Kidney (tissue), 14 donors: ENCODE data around the gene ZBTB21. TPM values are rescaled to one million over a fixed set of nuclear protein-coding genes. Genes with fewer than 3 reads are reported as not detected.

Source experiments
- DNase-seq, 5 donors: peaks; one replicate each; pipeline ENCODE4 v3.0.0-alpha.2; 2013 to 2020
- FAIRE-seq: peaks from 2 replicates; lab custom pipeline; 2012; peaks lifted over from hg19 to GRCh38; lab: Jason Lieb, UNC
- H3K27ac ChIP-seq, 2 donors: one replicate each; pipeline ENCODE4 v1.7.0; 2013; ENCODE audit warnings: low read depth in 2 of 2, low read length in 2 of 2, inconsistent platforms in 1 of 2
- H3K27me3 ChIP-seq: one replicate; pipeline ENCODE4 v1.7.1; 2013; ENCODE audit warnings: low read length, inconsistent platforms; ENCODE audit not compliant: control insufficient read depth, insufficient read depth
- H3K36me3 ChIP-seq, 3 donors: one replicate each; pipeline versions ENCODE4 v1.7.0 to v1.7.1; 2013; ENCODE audit warnings: low read length in 3 of 3, control low read depth in 1 of 3, inconsistent platforms in 1 of 3; ENCODE audit not compliant: insufficient read depth in 3 of 3, control insufficient read depth in 2 of 3
- H3K4me1 ChIP-seq, 3 donors: one replicate each; pipeline versions ENCODE4 v1.7.0 to v1.7.1; 2013; ENCODE audit warnings: low read length in 3 of 3, inconsistent platforms in 1 of 3, low read depth in 1 of 3; ENCODE audit not compliant: control insufficient read depth in 2 of 3, insufficient read depth in 2 of 3
- H3K4me3 ChIP-seq, 3 donors: one replicate each; pipeline versions ENCODE4 v1.7.0 to v1.8.1; 2013; ENCODE audit warnings: low read length in 3 of 3, control low read depth in 1 of 3, inconsistent platforms in 1 of 3
- H3K9ac ChIP-seq, 3 donors: one replicate each; pipeline versions ENCODE4 v1.7.0 to v1.7.1; 2013; ENCODE audit warnings: low read length in 3 of 3, control low read depth in 1 of 3, inconsistent platforms in 1 of 3
- H3K9me3 ChIP-seq, 3 donors: one replicate each; pipeline versions ENCODE4 v1.7.0 to v1.7.1; 2013; ENCODE audit warnings: low read length in 3 of 3, control low read depth in 1 of 3, inconsistent platforms in 1 of 3; ENCODE audit not compliant: control insufficient read depth in 2 of 3, insufficient read depth in 1 of 3
- CTCF ChIP-seq: IDR thresholded peaks from 3 replicates; pipeline ENCODE4 v1.5.1; 2012; ENCODE audit warnings: mild to moderate bottlenecking, moderate library complexity, borderline replicate concordance; ENCODE audit not compliant: insufficient read depth; ENCODE audit errors: extremely low read depth
- intact Hi-C: fragments of 100-400 bp; cut with DNase I; formaldehyde crosslinking; loops from one replicate; pipeline ENCODE4 v1.11.1; 2022
- polyA plus RNA-seq: library from polyadenylated mRNA; stranded (reverse); fragments of 350-450 nt; fragmentation: Illumina TruSeq; extraction: RNeasy Lipid Tissue Mini Kit (QIAGEN cat#74804); gene quantifications from one replicate; pipeline ENCODE4 v1.2.3, GENCODE V29; 2014; ENCODE audit warnings: low read depth, low replicate concordance; ENCODE audit not compliant: insufficient read depth
- total RNA-seq: library from RNA; stranded (reverse); fragmentation: NEBNext Ultra II Directional; extraction: Animal tissue kit (Norgen Biotek cat#: 25700); gene quantifications from one replicate; pipeline ENCODE4 v1.2.1, GENCODE V29; 2021
- donor health status: control.
- donor health status: control.
- donor health status: control.
- donor health status: control.
- donor health status: control.
- donor health status: DM: yes; HTN: yes; CAD: no.
- donor health status: Normal renal cell carcinoma (clear cell type).

The ZBTB21 gene
- total and polyA plus RNA-seq, 2 donors from 2014 or later, result 2.3 to 16.0 TPM

GRCh38 chr21:41974752-41975053 is 35.5 kb downstream of the ZBTB21 start:
- intact Hi-C loops, result no loop called here
- TF ChIP-seq CTCF, result no peak
- H3K4me1 ChIP-seq, result no peaks in the 10 kb centered on the region
- H3K27me3 ChIP-seq, result no peaks in the 10 kb centered on the region
- no peaks in the 10 kb centered on the region for H3K36me3 ChIP-seq
- H3K27ac ChIP-seq, result no peak overlapping the region
- DNase-seq (no peak), FAIRE-seq (no peak)
- H3K9me3 ChIP-seq, result peaks cover 0 to 4% (median 0%) of the 10 kb centered on the region in 3 donors
- H3K9ac ChIP-seq, result no peak overlapping the region
- no peak overlapping the region for H3K4me3 ChIP-seq

- Histone ChIP-seq H3K27me3 (no peaks in the 10 kb centered on the region), H3K4me1 (no peaks in the 10 kb centered on the region), H3K27ac (no peak overlapping the region), H3K36me3 (no peaks in the 10 kb centered on the region), H3K4me3 (no peak overlapping the region), H3K9ac (no peak overlapping the region), H3K9me3 (no peaks in the 10 kb centered on the region)
- DNase-seq, result peak in 2 of 5 donors; percentile 59 to 73
- TF ChIP-seq CTCF, result no peak
- FAIRE-seq, result no peak
- intact Hi-C loops, result no loop called here
These were observed 36.1 kb downstream of the ZBTB21 start for GRCh38 chr21:41973861-41974751.

DNA sequence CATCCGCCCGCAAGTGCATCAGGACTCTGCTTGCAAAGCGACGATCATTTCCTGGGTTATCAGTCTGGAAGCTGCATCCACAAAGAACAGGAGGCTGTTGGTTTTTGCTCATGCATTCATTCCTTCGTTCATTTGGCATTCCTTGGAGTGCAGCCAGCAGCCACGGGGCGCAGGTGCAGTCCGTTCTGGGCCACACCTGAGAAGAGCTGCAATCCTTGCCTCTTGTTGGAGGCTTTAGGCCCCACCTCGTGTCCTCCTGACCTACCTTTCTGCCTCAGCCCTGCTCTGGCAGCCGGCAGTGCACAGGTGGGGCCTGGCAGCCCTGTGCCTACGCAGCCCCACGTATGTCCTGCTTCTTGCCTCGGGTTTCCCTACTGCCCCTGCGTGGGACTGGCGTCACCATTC is 36.7 kb downstream of the ZBTB21 start:
- no peak for TF ChIP-seq CTCF
- H3K27ac ChIP-seq, result no peak overlapping the region
- H3K27me3 ChIP-seq, result no peaks in the 10 kb centered on the region
- H3K9me3 ChIP-seq, result no peaks in the 10 kb centered on the region
- H3K4me1 ChIP-seq, result peaks cover 0 to 4% (median 0%) of the 10 kb centered on the region in 3 donors
- H3K4me3 ChIP-seq, result no peak overlapping the region
- DNase-seq (peak in 1 of 5 donors; percentile 72), FAIRE-seq (no peak)
- H3K9ac ChIP-seq, result no peak overlapping the region
- intact Hi-C loops, result no loop called here
- H3K36me3 ChIP-seq, result no peaks in the 10 kb centered on the region
